HG02642 (cell line): Measurements from ENCODE around the gene CYP4B1.
"Not testable (repeated sequence)": the region's sequence is repeated elsewhere in the genome, so short reads cannot be mapped to it uniquely, and the experiment has no call there.

Source experiments
- ATAC-seq: cut with Tn5 transposase; IDR thresholded peaks from one replicate; pipeline ENCODE4 v1.9.1; 2021; ENCODE audit warnings: mild to moderate bottlenecking; ENCODE audit not compliant: unreplicated experiment, poor library complexity

CYP4B1 gene

GRCh38 chr1:46812996-46813857 is 14.4 kb downstream of the CYP4B1 start:
- ATAC-seq = no peak

DNA sequence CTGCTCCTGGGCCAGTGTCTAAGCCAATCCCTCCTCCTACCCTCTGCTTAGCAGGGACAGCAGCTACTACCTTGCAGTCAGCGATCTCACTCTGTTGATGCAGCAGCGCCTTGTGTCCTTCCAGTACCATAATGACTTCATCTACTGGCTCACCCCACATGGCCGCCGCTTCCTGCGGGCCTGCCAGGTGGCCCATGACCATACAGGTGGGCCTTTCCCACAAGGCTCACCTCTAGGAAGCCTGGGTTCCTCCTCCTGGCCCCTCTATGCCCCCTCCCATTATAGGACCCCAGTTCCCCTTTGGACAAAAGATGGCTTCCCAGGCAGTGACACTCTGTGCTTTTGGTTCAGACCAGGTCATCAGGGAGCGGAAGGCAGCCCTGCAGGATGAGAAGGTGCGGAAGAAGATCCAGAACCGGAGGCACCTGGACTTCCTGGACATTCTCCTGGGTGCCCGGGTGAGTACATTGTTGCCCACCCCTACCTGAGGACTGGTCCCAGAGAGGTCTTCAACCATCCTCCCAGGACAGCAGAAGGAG is 15.1 kb downstream of the CYP4B1 start:
- ATAC-seq = no peak

DNA sequence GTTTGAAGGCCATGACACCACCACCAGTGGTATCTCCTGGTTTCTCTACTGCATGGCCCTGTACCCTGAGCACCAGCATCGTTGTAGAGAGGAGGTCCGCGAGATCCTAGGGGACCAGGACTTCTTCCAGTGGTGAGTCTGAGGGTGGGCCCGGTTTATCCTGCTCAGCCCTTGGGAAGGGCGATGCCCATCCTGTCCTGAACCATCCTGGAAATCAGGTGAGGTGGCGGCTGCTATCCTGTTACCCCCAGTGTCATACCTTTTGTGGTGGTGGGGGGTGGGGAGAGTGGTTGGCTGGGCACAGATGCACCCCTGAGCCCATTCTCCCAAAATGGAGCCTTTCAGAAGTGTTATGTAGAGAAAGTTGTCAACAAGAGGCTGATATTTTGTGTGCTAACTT is 16.3 kb downstream of the CYP4B1 start:
- ATAC-seq = no peak

DNA sequence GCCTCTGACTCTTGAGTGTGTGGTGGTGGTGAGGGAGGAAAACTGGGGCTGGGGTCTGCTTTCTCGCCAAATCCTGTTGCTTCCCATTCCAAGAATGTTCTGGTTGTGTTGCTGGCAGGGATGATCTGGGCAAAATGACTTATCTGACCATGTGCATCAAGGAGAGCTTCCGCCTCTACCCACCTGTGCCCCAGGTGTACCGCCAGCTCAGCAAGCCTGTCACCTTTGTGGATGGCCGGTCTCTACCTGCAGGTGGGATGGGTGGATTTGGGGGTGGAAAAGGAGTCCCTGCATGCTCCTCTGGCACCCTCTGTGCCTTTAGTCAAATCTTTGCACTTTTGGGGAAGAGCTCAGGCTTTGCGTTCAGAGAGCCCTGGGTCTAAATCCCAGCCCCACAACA is 18.1 kb downstream of the CYP4B1 start:
- ATAC-seq = no peak

DNA sequence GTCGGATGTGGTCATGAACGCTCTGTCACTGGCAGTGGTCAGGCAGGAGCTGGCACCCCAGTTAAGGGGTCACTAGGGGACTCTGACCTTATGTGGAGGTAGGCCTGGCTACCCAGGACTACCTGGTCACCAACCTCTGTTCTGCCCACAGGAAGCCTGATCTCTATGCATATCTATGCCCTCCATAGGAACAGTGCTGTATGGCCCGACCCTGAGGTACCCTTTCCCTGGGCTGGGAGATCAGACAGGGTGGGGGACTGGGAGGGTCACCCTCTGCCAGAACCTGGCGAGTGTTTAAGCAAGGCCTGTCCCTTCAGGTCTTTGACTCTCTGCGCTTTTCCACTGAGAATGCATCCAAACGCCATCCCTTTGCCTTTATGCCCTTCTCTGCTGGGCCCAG is 19.0 kb downstream of the CYP4B1 start:
- no peak for ATAC-seq

DNA sequence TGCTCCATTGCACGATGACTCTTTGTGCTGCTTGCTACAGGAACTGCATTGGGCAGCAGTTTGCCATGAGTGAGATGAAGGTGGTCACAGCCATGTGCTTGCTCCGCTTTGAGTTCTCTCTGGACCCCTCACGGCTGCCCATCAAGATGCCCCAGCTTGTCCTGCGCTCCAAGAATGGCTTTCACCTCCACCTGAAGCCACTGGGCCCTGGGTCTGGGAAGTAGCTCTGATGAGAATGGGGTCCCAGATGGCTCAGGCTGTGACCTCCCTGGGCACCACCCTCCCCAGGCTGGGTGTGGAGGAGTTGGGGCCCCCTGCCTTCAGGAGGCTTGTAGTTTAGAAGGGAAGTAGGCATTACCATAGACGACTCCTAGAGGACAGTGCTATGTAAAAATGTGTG is 19.7 kb downstream of the CYP4B1 start:
- ATAC-seq = no peak

DNA sequence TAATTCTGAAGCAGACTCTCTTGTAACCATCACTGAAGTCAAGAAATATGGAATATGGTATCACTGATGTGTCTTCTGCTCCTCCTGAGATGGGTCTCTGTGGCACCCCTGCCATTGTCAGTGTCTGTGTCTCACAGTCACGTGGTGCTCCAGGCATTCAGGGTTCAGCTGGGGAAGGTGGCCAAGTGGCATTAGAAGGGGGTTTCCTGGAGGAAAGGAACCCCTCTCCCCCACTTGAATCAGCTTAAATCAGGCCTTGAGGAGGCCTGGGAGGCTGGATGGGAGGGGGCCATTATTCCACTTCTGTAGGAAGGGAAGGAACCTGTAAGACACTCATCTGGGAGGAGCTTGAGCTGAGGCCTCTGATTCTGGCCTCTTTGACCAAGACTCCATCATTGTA is 20.5 kb downstream of the CYP4B1 start:
- ATAC-seq = no peak

DNA sequence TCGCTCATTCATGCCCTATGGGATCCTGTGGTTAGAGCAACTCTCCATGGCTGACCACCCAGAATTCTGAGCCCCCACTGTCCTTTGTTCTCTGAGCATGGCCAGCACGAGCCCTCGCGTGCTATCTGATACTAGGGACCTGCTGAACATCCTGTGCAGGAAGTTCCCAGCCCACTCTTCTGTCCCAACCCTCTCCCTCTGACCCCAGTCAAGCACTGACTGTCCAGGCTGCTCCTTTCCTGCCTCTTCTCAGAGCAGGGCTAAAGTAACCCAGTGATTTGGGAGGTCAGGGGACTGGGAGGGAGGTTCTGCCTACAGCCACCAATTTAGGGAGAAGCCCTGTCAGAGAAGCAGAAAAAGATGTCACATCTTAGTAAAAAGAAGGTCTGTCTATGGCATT is 21.2 kb downstream of the CYP4B1 start:
- ATAC-seq = no peak

DNA sequence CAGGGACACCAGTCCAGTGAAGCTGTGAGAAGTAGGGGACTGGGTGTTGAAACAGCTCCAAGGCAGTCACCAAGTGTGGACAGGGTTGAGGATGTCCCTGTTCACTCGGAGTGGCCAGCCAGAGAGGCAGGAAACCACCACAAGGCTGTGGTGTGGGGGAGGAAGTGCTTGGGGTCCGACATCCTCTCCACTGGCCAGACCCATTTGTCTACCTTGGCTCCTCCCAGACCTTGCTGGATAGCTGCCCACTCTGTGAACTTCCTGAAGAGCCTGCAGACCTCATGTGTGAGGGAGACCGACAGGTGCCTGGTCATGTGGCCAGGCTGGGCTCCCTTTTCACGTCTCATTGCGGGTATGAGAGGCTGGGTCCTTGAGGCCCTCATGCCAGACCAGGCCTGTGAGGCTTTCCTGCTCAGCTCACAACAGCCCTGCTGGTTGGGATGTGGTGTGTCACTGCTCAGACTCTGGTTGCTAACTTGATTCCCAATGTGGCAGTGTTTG is 21.8 kb downstream of the CYP4B1 start:
- ATAC-seq = no peak

- no peak for ATAC-seq
These were observed 23.5 kb downstream of the CYP4B1 start for GRCh38 chr1:46822248-46822826.

DNA sequence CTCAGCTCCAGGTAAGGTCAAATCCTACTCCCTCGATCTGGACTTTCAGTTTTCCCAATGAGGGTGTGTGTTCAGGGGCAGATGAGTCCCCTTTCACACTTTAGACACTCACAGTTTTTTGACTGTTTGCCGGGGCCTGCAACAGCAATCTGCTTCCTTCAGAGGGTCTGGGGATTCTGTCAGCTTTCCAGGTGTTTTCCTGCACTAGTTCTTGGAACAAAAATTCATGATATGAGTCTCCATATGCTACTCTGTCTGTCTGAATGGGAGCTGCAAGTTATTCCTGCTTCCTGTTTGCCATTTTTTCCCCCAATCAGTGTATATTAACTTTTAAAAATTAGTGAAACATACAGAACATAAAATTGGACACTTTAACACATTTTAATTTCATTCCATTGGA is 24.3 kb downstream of the CYP4B1 start:
- ATAC-seq = no peak

- ATAC-seq = not testable (repeated sequence)
These were observed 28.0 kb downstream of the CYP4B1 start for GRCh38 chr1:46826892-46827291.

- no peak for ATAC-seq
These were observed 31.9 kb downstream of the CYP4B1 start for GRCh38 chr1:46830665-46831322.

DNA sequence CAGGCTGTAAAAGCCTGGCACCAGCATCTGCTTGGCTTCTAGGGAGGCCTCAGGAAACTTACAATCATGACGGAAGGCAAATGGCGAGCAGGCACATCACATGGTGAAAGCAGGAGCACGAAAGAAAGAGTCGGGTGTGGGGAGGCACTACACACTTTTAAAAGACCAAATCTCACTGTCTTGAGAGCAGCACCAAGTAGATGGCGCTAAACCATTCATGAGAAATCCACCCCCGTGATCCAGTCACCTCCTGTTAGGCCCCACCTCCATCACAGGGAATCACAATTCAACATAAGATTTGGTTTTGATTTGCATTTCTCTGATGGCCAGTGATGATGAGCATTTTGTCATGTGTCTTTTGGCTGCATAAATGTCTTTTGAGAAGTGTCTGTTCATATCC is 36.6 kb downstream of the CYP4B1 start:
- not testable (repeated sequence) for ATAC-seq

DNA sequence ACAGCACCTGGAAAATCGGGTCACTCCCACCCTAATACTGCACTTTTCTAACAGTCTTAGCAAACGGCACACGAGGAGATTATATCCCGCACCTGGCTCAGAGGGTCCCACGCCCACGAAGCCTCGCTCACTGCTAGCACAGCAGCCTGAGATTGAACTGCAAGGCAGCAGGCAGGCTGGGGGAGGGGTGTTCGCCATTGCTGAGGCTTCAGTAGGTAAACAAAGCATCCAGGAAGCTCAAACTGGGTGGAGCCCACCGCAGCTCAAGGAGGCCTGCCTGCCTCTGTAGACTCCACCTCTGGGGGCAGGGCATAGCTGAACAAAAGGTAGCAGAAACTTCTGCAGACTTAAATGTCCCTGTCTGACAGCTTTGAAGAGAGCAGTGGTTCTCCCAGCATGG is 47.5 kb downstream of the CYP4B1 start:
- ATAC-seq = not testable (repeated sequence)

DNA sequence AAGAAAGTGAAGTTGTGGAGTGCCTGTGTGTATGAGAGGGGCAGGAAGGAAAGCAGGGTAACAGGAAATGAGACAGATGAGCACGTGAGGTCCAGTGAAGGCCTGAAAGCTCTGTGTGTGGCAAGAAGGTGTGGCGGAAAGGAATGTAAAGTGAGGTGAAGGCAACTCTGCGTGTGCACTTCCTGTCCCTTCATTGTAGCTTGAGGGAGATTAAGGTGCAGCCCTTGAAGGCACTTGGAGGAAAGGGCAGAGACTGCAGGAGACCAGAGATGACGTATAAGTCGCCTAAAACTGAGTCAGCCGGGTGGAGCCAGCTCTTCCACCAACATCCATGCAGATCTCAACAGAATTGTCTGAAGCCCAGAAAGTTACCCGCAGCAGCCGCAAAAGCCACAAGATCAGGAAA is 58.8 kb downstream of the CYP4B1 start:
- ATAC-seq = not testable (repeated sequence)

GRCh38 chr1:46862348-46862747 is 63.5 kb downstream of the CYP4B1 start:
- no peak for ATAC-seq
